Lower lobe of right lung (tissue), 2 donors: ENCODE data around the gene PLCL2. TPM values are rescaled to one million over a fixed set of nuclear protein-coding genes. Genes with fewer than 3 reads are reported as not detected.
"Not testable (repeated sequence)": the region's sequence is repeated elsewhere in the genome, so short reads cannot be mapped to it uniquely, and the experiment has no call there.

Source experiments
- ATAC-seq, 2 donors: fragments of 200-7000 bp; cut with Tn5 transposase; one replicate each; pipeline ENCODE4 v1.9.1; 2020 to 2022; ENCODE audit warnings: mild to moderate bottlenecking in 2 of 2, moderate library complexity in 2 of 2
- DNase-seq: peaks from one replicate; pipeline ENCODE4 v3.0.0-alpha.2; 2020
- H3K27ac ChIP-seq: fragments of 200-600 bp; one replicate; pipeline ENCODE4 v1.8.0; 2022
- H3K27me3 ChIP-seq: fragments of 200-600 bp; one replicate; pipeline ENCODE4 v1.8.0; 2022; ENCODE audit warnings: low read depth
- H3K36me3 ChIP-seq: fragments of 200-600 bp; one replicate; pipeline ENCODE4 v1.8.0; 2022; ENCODE audit warnings: mild to moderate bottlenecking
- H3K4me1 ChIP-seq: fragments of 200-600 bp; one replicate; pipeline ENCODE4 v1.8.0; 2022
- H3K4me3 ChIP-seq: fragments of 200-600 bp; one replicate; pipeline ENCODE4 v1.8.0; 2022; ENCODE audit warnings: mild to moderate bottlenecking
- H3K9me3 ChIP-seq: fragments of 200-600 bp; one replicate; pipeline ENCODE4 v1.8.0; 2022
- CTCF ChIP-seq: fragments of 200-600 bp; IDR thresholded peaks from one replicate; pipeline ENCODE4 v1.8.0; 2022; ENCODE audit warnings: antibody characterized with exemption, mild to moderate bottlenecking
- intact Hi-C: fragments of 100-400 bp; cut with DNase I; formaldehyde crosslinking; loops from one replicate; pipeline ENCODE4 v1.11.0; 2022
- total RNA-seq: library from RNA; stranded (reverse); fragmentation: NEBNext Ultra II Directional; extraction: Animal tissue kit (Norgen Biotek cat#: 25700); gene quantifications from one replicate; pipeline ENCODE4 v1.2.1, GENCODE V29; 2021
- donor health status: DM: no; HTN: yes; CAD: no; lungs with severe emphysema.

The PLCL2 gene
- total RNA-seq, 1 donor from 2014 or later, result 12.1 TPM

DNA sequence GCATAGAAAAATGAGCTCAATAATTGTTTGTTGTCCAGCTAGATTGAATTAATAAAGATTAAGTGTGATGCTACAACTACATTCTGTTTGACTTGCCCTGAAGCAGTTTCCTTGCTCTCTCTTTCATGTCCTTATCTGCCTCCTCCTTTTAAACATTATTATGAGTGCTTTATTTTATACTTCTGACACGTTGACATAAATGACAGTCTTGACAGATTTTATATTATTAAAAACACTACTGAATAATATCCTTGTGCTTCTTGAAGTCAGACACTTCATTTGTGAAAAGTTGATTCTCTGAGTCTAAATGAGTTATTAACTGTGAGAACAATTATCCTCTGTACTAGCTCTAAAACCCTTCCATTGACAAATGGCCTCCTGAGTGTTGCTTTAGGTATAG lies 58.2 kb downstream of the PLCL2 start:
- no peaks in the 10 kb centered on the region for H3K4me1 ChIP-seq
- intact Hi-C loops, result no loop called here

DNA sequence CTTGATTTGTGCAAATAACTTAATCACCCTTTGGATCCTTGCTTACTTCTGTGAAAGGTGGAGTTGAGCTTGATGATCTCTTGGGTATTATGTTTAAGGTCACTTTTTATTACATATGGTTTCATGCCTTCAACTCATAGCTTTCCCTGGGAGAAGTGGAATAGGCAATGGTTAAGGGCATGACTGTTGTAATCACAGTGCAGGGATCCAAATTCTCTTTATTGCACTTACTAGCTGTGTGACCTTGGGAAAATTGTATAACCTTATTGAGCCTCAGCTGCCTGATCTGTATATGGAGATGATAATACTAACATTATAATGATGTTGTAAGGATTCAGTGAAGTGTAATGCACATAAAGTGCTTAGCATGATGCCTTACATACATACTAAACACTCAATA lies 59.1 kb downstream of the PLCL2 start:
- no peak overlapping the region for H3K4me3 ChIP-seq
- no peaks in the 10 kb centered on the region for H3K4me1 ChIP-seq
- H3K36me3 ChIP-seq, result no peaks in the 10 kb centered on the region
- no peak for DNase-seq
- H3K27ac ChIP-seq, result no peak overlapping the region
- H3K9me3 ChIP-seq, result no peaks in the 10 kb centered on the region
- no peak for TF ChIP-seq CTCF
- intact Hi-C loops, result no loop called here
- no peaks in the 10 kb centered on the region for H3K27me3 ChIP-seq
- ATAC-seq, result no peak

More for the DNA sequence above, 58.2 kb downstream of the PLCL2 start:
- Histone ChIP-seq H3K4me3 (no peak overlapping the region), H3K27me3 (no peaks in the 10 kb centered on the region), H3K36me3 (no peaks in the 10 kb centered on the region), H3K9me3 (no peaks in the 10 kb centered on the region), H3K27ac (no peak overlapping the region)
- no peak for TF ChIP-seq CTCF
- ATAC-seq, result no peak
- DNase-seq, result no peak

DNA sequence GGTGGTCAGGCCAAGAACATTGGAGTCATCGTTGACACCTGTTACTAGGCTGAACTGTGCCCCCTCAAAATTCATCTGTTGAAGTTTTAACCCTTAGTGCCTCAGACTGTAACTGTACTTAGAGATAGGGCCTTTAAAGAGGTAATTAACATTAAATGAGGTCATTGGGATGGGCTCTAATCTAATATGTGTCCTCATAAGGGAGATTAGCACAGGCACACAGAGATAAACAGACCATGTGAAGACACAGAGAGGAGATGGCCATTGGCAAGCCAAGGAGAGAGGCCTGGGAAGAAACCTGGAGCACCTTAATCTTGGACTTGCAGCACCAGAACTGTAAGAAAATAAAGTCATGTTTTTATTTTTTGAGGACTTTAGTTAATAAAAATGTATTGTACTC lies 59.6 kb downstream of the PLCL2 start:
- intact Hi-C loops, result no loop called here
- ATAC-seq, result no peak

GRCh38 chr3:16945330-16945729 lies 60.6 kb downstream of the PLCL2 start:
- Histone ChIP-seq H3K4me3 (no peak overlapping the region), H3K27ac (no peak overlapping the region), H3K9me3 (no peaks in the 10 kb centered on the region), H3K27me3 (no peaks in the 10 kb centered on the region), H3K36me3 (no peaks in the 10 kb centered on the region), H3K4me1 (no peaks in the 10 kb centered on the region)
- ATAC-seq (no peak), DNase-seq (no peak)
- intact Hi-C loops, result no loop called here
- no peak for TF ChIP-seq CTCF

More for the DNA sequence above, 59.6 kb downstream of the PLCL2 start:
- Histone ChIP-seq H3K4me3 (no peak overlapping the region), H3K36me3 (no peaks in the 10 kb centered on the region), H3K27me3 (no peaks in the 10 kb centered on the region), H3K27ac (no peak overlapping the region), H3K9me3 (no peaks in the 10 kb centered on the region), H3K4me1 (no peaks in the 10 kb centered on the region)
- TF ChIP-seq CTCF, result no peak
- DNase-seq, result no peak

GRCh38 chr3:16950282-16950681 lies 65.5 kb downstream of the PLCL2 start:
- TF ChIP-seq CTCF, result no peak
- Histone ChIP-seq H3K9me3 (no peaks in the 10 kb centered on the region), H3K27me3 (no peaks in the 10 kb centered on the region), H3K4me3 (no peak overlapping the region), H3K27ac (no peak overlapping the region), H3K4me1 (no peaks in the 10 kb centered on the region), H3K36me3 (no peaks in the 10 kb centered on the region)
- ATAC-seq (no peak), DNase-seq (no peak)
- intact Hi-C loops, result no loop called here

GRCh38 chr3:16950845-16951244 lies 66.1 kb downstream of the PLCL2 start:
- no peak for TF ChIP-seq CTCF
- H3K9me3 ChIP-seq, result no peaks in the 10 kb centered on the region
- no peaks in the 10 kb centered on the region for H3K4me1 ChIP-seq
- ATAC-seq, result no peak
- intact Hi-C loops, result no loop called here
- H3K27me3 ChIP-seq, result no peaks in the 10 kb centered on the region
- no peak for DNase-seq
- no peak overlapping the region for H3K4me3 ChIP-seq
- H3K36me3 ChIP-seq, result no peaks in the 10 kb centered on the region
- H3K27ac ChIP-seq, result no peak overlapping the region

DNA sequence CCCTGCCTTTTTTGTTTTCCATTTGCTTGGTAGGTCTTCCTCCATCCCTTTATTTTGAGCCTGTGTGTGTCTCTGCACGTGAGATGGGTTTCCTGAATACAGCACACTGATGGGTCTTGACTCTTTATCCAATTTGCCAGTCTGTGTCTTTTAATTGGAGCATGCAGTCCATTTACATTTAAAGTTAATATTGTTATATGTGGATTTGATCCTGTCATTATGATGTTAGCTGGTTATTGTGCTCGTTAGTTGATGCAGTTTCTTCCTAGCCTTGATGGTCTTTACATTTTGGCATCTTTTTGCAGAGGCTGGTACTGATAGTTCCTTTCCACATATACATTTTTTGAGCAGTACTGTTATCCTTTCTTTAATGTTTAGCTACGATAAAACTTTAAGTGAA lies 73.1 kb downstream of the PLCL2 start:
- H3K9me3 ChIP-seq, H3K36me3 ChIP-seq, H3K27ac ChIP-seq, H3K27me3 ChIP-seq, H3K4me3 ChIP-seq, ATAC-seq, H3K4me1 ChIP-seq, intact Hi-C loops, DNase-seq: not testable (repeated sequence)
